Measurements from ENCODE around the gene PCDHGA1.
"Not testable (repeated sequence)": the region's sequence is repeated elsewhere in the genome, so short reads cannot be mapped to it uniquely, and the experiment has no call there.

The PCDHGA1 gene

GRCh38 chr5:141349917-141350619 lies 19.8 kb downstream of the PCDHGA1 start, which contains the start of gene PCDHGB1:
Gene PCDHGB1 (plus strand): TSS chr5:141350099. CDS start chr5:141350261, 162 bp downstream.
- no peak for DNase-seq

- DNase-seq, result no peak
Measured at GRCh38 chr5:141351591-141351990, 21.3 kb downstream of the PCDHGA1 start.

- no peak for DNase-seq
Measured at GRCh38 chr5:141354900-141355469, 24.7 kb downstream of the PCDHGA1 start, which contains the start of gene PCDHGA4. Gene PCDHGA4 (plus strand): TSS chr5:141355021. CDS start chr5:141355108, 87 bp downstream.

- DNase-seq, result no peak
Measured at GRCh38 chr5:141355641-141356040, 25.3 kb downstream of the PCDHGA1 start.

GRCh38 chr5:141356133-141356532 lies 25.8 kb downstream of the PCDHGA1 start:
- DNase-seq, result no peak

- no peak for DNase-seq
Measured at GRCh38 chr5:141356950-141357349, 26.6 kb downstream of the PCDHGA1 start.

- DNase-seq, result no peak
Measured at GRCh38 chr5:141359790-141360426, 29.6 kb downstream of the PCDHGA1 start, which contains the start of gene PCDHGB2. Gene PCDHGB2 (plus strand): TSS chr5:141359994. CDS start chr5:141360136, 142 bp downstream.

- DNase-seq, result no peak
Measured at GRCh38 chr5:141360685-141361084, 30.4 kb downstream of the PCDHGA1 start.

- DNase-seq, result no peak
Measured at GRCh38 chr5:141362719-141363118, 32.4 kb downstream of the PCDHGA1 start.

GRCh38 chr5:141363952-141364660 lies 33.8 kb downstream of the PCDHGA1 start, which contains the start of gene PCDHGA5:
Gene PCDHGA5 (plus strand): TSS chr5:141364162. CDS start chr5:141364331, 169 bp downstream.
- DNase-seq, result no peak

GRCh38 chr5:141366016-141366896 lies 35.9 kb downstream of the PCDHGA1 start:
- no peak for DNase-seq

GRCh38 chr5:141369994-141370848 lies 39.9 kb downstream of the PCDHGA1 start, which contains the start of gene PCDHGB3:
Gene PCDHGB3 (plus strand): TSS chr5:141370242. CDS start chr5:141370395, 153 bp downstream.
- DNase-seq, result no peak

GRCh38 chr5:141371572-141372475 lies 41.5 kb downstream of the PCDHGA1 start:
- no peak for DNase-seq

- no peak for DNase-seq
Measured at GRCh38 chr5:141373673-141374317, 43.5 kb downstream of the PCDHGA1 start, which contains the start of gene PCDHGA6. Gene PCDHGA6 (plus strand): TSS chr5:141373891. CDS start chr5:141374084, 193 bp downstream.

- no peak for DNase-seq
Measured at GRCh38 chr5:141374627-141375026, 44.3 kb downstream of the PCDHGA1 start.

GRCh38 chr5:141375444-141376155 lies 45.3 kb downstream of the PCDHGA1 start:
- not testable (repeated sequence) for DNase-seq

- no peak for DNase-seq
Measured at GRCh38 chr5:141382469-141383294, 52.4 kb downstream of the PCDHGA1 start, which contains the start of gene PCDHGA7. Gene PCDHGA7 (plus strand): TSS chr5:141382742. CDS start chr5:141382900, 158 bp downstream.
